HEK293 (cell line): ENCODE measurements around the gene KLHL22.

Source experiments
- CTCF ChIA-PET: fragments of 350-600 bp; formaldehyde crosslinking; extraction: SDS; loops from one replicate; lab custom pipeline; 2021; ENCODE audit warnings: antibody characterized with exemption; lab: Yijun Ruan, JAX
- POLR2A ChIA-PET: fragments of 300-600 bp; formaldehyde crosslinking; extraction: SDS; loops from one replicate; lab custom pipeline; 2020; ENCODE audit warnings: antibody characterized with exemption, inconsistent platforms; lab: Yijun Ruan, JAX
- H3K27ac ChIP-seq: fragments of 200-500 bp; sonication (Bioruptor generic); 2 replicates; pipeline ENCODE4 v1.5.1; 2014; ENCODE audit warnings: low read depth, low read length, control low read depth, inconsistent platforms; ENCODE audit errors: extremely low read depth
- H3K36me3 ChIP-seq, 2 experiments: fragments of 200-500 bp in 1 of 2; sonication (Bioruptor generic) in 1 of 2; 1 replicate in 1 of 2; 2 replicates in 1 of 2; pipeline ENCODE4 v1.5.1; 2014 to 2017; ENCODE audit warnings: inconsistent platforms in 2 of 2, low read length in 2 of 2; ENCODE audit not compliant: control insufficient read depth in 2 of 2, insufficient read depth in 1 of 2
- H3K4me1 ChIP-seq: fragments of 200-500 bp; sonication (Bioruptor generic); 2 replicates; pipeline ENCODE4 v1.5.1; 2014; ENCODE audit warnings: mild to moderate bottlenecking, low read length, inconsistent platforms; ENCODE audit not compliant: control insufficient read depth, insufficient read depth
- H3K4me3 ChIP-seq: 2 replicates; pipeline ENCODE4 v1.5.1; 2011; ENCODE audit warnings: low read depth, mild to moderate bottlenecking, control low read depth, low read length, moderate library complexity
- H3K9me3 ChIP-seq: fragments of 200-500 bp; sonication (Bioruptor generic); 2 replicates; pipeline ENCODE4 v1.5.1; 2014; ENCODE audit warnings: low read depth, low read length, inconsistent platforms; ENCODE audit not compliant: control insufficient read depth, insufficient read depth
- BCL6B ChIP-seq: fragments of 450-650 bp; formaldehyde crosslinking; IDR thresholded peaks from 2 replicates; pipeline ENCODE4 v1.5.1; 2017; ENCODE audit warnings: missing biosample characterization, missing genetic modification characterization
- CTCF ChIP-seq: fragments of 450-650 bp; formaldehyde crosslinking; IDR thresholded peaks from 2 replicates; pipeline ENCODE4 v1.5.1; 2016; ENCODE audit warnings: missing biosample characterization, missing genetic modification characterization
- GLI4 ChIP-seq: fragments of 450-650 bp; formaldehyde crosslinking; IDR thresholded peaks from 2 replicates; pipeline ENCODE4 v1.5.1; 2016; ENCODE audit warnings: missing biosample characterization, missing genetic modification characterization
- GLIS2 ChIP-seq: fragments of 450-650 bp; formaldehyde crosslinking; IDR thresholded peaks from 2 replicates; pipeline ENCODE4 v1.5.1; 2016; ENCODE audit warnings: missing biosample characterization, missing genetic modification characterization
- KLF1 ChIP-seq: fragments of 450-650 bp; formaldehyde crosslinking; IDR thresholded peaks from 2 replicates; pipeline ENCODE4 v1.5.1; 2016; ENCODE audit warnings: missing biosample characterization, missing genetic modification characterization
- KLF9 ChIP-seq: fragments of 450-650 bp; formaldehyde crosslinking; IDR thresholded peaks from 2 replicates; pipeline ENCODE4 v1.5.1; 2016; ENCODE audit warnings: missing biosample characterization, missing genetic modification characterization, low read depth
- PBX3 ChIP-seq: sonication (generic); formaldehyde crosslinking; IDR thresholded peaks from 2 replicates; pipeline ENCODE4 v1.8.1; 2022; ENCODE audit warnings: mild to moderate bottlenecking, moderate library complexity, missing genetic modification reagents
- SP2 ChIP-seq: fragments of 450-650 bp; formaldehyde crosslinking; IDR thresholded peaks from 2 replicates; pipeline ENCODE4 v1.5.1; 2016; ENCODE audit warnings: missing biosample characterization, missing genetic modification characterization
- ZBTB48 ChIP-seq: fragments of 450-650 bp; formaldehyde crosslinking; IDR thresholded peaks from 2 replicates; pipeline ENCODE4 v1.5.1; 2016; ENCODE audit warnings: missing biosample characterization, missing genetic modification characterization
- ZBTB8A ChIP-seq: fragments of 450-650 bp; formaldehyde crosslinking; IDR thresholded peaks from 2 replicates; pipeline ENCODE4 v1.5.1; 2016; ENCODE audit warnings: missing biosample characterization, missing genetic modification characterization
- ZIC2 ChIP-seq: fragments of 450-650 bp; formaldehyde crosslinking; IDR thresholded peaks from 2 replicates; pipeline ENCODE4 v1.5.1; 2016; ENCODE audit warnings: missing biosample characterization, missing genetic modification characterization
- ZNF146 ChIP-seq: fragments of 450-650 bp; formaldehyde crosslinking; IDR thresholded peaks from 2 replicates; pipeline ENCODE4 v1.5.1; 2016; ENCODE audit warnings: missing biosample characterization, missing genetic modification characterization
- ZNF239 ChIP-seq: fragments of 450-650 bp; formaldehyde crosslinking; IDR thresholded peaks from 2 replicates; pipeline ENCODE4 v1.5.1; 2016; ENCODE audit warnings: missing biosample characterization, missing genetic modification characterization
- ZNF350 ChIP-seq: fragments of 450-650 bp; formaldehyde crosslinking; IDR thresholded peaks from 2 replicates; pipeline ENCODE4 v1.5.0; 2017; ENCODE audit warnings: missing biosample characterization, mild to moderate bottlenecking, missing genetic modification characterization
- ZNF423 ChIP-seq: fragments of 450-650 bp; formaldehyde crosslinking; IDR thresholded peaks from 2 replicates; pipeline ENCODE4 v1.5.1; 2016; ENCODE audit warnings: missing biosample characterization, missing genetic modification characterization
- ZNF501 ChIP-seq: fragments of 450-650 bp; formaldehyde crosslinking; IDR thresholded peaks from 2 replicates; pipeline ENCODE4 v1.5.1; 2016; ENCODE audit warnings: missing biosample characterization, missing genetic modification characterization
- ZNF514 ChIP-seq: fragments of 450-650 bp; formaldehyde crosslinking; IDR thresholded peaks from 2 replicates; pipeline ENCODE4 v1.5.1; 2016; ENCODE audit warnings: missing biosample characterization, missing genetic modification characterization
- ZSCAN30 ChIP-seq: fragments of 450-650 bp; IDR thresholded peaks from 2 replicates; pipeline ENCODE4 v1.5.1; 2018; ENCODE audit warnings: missing biosample characterization, mild to moderate bottlenecking, missing genetic modification characterization, moderate library complexity
- TF ChIP-seq, protein P1 (sequence below): fragments of 450-650 bp; IDR thresholded peaks from 2 replicates; pipeline ENCODE4 v1.5.1; 2018; ENCODE audit warnings: missing biosample characterization, mild to moderate bottlenecking, missing genetic modification characterization
- TF ChIP-seq, protein P2 (sequence below): fragments of 450-650 bp; formaldehyde crosslinking; IDR thresholded peaks from 2 replicates; pipeline ENCODE4 v1.5.1; 2016; ENCODE audit warnings: missing biosample characterization, missing genetic modification characterization

The KLHL22 gene

GRCh38 chr22:20438427-20438677 lies 57.2 kb downstream of the KLHL22 start:
- H3K27ac ChIP-seq: no peak overlapping the region
- ChIA-PET CTCF (interaction anchor here (0.8 to 1.1 kb wide), 2 partner anchors 10 to 20 kb away, joined by 3 to 4 read pairs; no protein-coding TSS in a partner anchor), POLR2A (no interaction called here)
- H3K9me3 ChIP-seq: no peaks in the 10 kb centered on the region
- H3K4me3 ChIP-seq: no peak overlapping the region
- H3K4me1 ChIP-seq: no peaks in the 10 kb centered on the region
- TF ChIP-seq ZBTB48 (tag by site-specific recombination) (no peak), ZNF146 (no peak), GLI4 (tag by site-specific recombination) (no peak), ZBTB8A (no peak)
- TF ChIP-seq, all 188 proteins: peak for 0
- peaks cover 0 to 34% of the 10 kb centered on the region in 2 experiments; a peak in 1 of 3 replicates for H3K36me3 ChIP-seq

DNA sequence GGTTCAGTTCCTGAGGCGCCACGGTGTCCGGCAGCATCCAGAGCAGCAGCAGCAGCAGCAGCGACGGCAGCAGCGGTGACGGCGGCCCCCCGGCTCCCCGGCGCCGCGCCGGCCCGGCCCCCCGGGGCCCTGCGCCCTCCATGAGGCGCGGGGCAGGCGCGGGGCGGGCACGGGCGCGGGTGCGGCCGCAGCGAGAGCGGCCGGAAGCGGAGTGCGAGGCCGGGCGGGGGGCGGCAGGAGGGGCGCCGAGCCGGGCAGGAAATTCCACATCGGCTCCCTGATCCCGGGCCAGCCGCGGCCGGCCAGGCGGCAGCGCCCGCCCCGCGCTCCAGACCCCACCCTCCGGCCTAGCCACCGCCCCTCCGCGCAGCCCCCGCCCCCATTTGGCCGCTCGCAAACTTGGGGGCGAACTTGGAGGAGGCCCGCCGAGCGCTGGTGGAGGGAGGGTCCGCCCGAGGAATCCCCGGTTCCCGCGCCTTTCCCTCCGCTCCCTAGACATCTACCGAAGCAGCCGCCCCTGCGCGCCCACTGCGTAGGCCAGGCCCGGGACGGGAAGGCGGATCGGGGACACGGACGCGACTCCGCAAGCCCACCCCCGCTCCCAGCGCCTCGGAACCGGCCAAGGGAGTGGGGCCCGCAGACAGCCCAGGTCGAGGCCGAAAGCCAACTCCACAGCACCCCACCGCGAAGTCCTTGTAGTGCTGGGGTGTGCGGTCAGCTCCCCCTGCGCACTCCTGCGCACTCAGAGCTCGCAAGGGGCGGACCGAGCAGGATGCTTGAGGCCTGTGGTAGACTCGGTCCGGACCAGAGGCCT lies 57.8 kb downstream of the KLHL22 start, which contains the start of gene SCARF2:
TSS of gene SCARF2 (minus strand) at position 213 of the 814 bp plus-strand sequence. CDS start at position 142, 71 bp downstream.
- TF ChIP-seq SP2 (tag by site-specific recombination) (0 out of 2 replicates have a peak, but pooled peaks have one; percentile 4), ZNF423 (no peak), KLF9 (tag by site-specific recombination) (0 out of 2 replicates have a peak, but pooled peaks have one; percentile 15), PBX3 (0 out of 2 replicates have a peak, but pooled peaks have one; percentile 23), KLF1 (0 out of 2 replicates have a peak, but pooled peaks have one; percentile 22)
- TF ChIP-seq, protein P1, sequence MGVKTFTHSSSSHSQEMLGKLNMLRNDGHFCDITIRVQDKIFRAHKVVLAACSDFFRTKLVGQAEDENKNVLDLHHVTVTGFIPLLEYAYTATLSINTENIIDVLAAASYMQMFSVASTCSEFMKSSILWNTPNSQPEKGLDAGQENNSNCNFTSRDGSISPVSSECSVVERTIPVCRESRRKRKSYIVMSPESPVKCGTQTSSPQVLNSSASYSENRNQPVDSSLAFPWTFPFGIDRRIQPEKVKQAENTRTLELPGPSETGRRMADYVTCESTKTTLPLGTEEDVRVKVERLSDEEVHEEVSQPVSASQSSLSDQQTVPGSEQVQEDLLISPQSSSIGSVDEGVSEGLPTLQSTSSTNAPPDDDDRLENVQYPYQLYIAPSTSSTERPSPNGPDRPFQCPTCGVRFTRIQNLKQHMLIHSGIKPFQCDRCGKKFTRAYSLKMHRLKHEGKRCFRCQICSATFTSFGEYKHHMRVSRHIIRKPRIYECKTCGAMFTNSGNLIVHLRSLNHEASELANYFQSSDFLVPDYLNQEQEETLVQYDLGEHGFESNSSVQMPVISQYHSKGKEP: no peak
- TF ChIP-seq, all 188 proteins: peak for 4
- CTCF ChIA-PET: interaction anchor here (0.8 to 1.1 kb wide), 3 partner anchors 10 to 20 kb away, joined by 3 to 4 read pairs (median 3); no protein-coding TSS in a partner anchor
- H3K4me1 ChIP-seq: no peaks in the 10 kb centered on the region
- POLR2A ChIA-PET: interaction anchor here (0.7 kb wide), 1 partner anchor 18 kb away, joined by 4 read pairs; no protein-coding TSS in a partner anchor
- H3K27ac ChIP-seq: peak within 1 kb of the TSS; percentile 51; the same call in 1 of the 2 replicates
- no peaks in the 10 kb centered on the region for H3K9me3 ChIP-seq
- H3K36me3 ChIP-seq: peaks cover 0 to 35% of the 10 kb centered on the region in 2 experiments; a peak in 1 of 3 replicates
- H3K4me3 ChIP-seq: peak within 1 kb of the TSS; percentile 80

GRCh38 chr22:20436768-20437612 lies 58.6 kb downstream of the KLHL22 start:
- POLR2A ChIA-PET: interaction anchor here (0.7 to 1.0 kb wide), 2 partner anchors 19 kb away, joined by 4 read pairs; no protein-coding TSS in a partner anchor
- H3K4me1 ChIP-seq: no peaks in the 10 kb centered on the region
- peak overlapping the region; percentile 51; the same call in 1 of the 2 replicates for H3K27ac ChIP-seq
- CTCF ChIA-PET: interaction anchor here (0.6 to 3.4 kb wide), 4 partner anchors 9 to 19 kb away, joined by 3 to 18 read pairs (median 4); no protein-coding TSS in a partner anchor
- peak overlapping the region; percentile 80 for H3K4me3 ChIP-seq
- no peaks in the 10 kb centered on the region for H3K9me3 ChIP-seq
- H3K36me3 ChIP-seq: peaks cover 0 to 33% of the 10 kb centered on the region in 2 experiments; a peak in 1 of 3 replicates
- TF ChIP-seq ZNF239: no peak
- no peak for TF ChIP-seq CTCF
- TF ChIP-seq ZSCAN30 (tag by site-specific recombination): no peak
- no peak for TF ChIP-seq ZNF350 (tag by site-specific recombination)
- 0 out of 2 replicates have a peak, but pooled peaks have one; percentile 27 for TF ChIP-seq ZNF501 (tag by site-specific recombination)
- peak; percentile 40; the same call in 1 of the 2 replicates for TF ChIP-seq ZBTB48 (tag by site-specific recombination)
- peak; percentile 38; the same call in 1 of the 2 replicates for TF ChIP-seq ZIC2 (tag by site-specific recombination)
- no peak for TF ChIP-seq ZNF514 (tag by site-specific recombination)
- TF ChIP-seq GLIS2 (tag by site-specific recombination): peak; percentile 52; the same call in 1 of the 2 replicates
- TF ChIP-seq, protein P2, sequence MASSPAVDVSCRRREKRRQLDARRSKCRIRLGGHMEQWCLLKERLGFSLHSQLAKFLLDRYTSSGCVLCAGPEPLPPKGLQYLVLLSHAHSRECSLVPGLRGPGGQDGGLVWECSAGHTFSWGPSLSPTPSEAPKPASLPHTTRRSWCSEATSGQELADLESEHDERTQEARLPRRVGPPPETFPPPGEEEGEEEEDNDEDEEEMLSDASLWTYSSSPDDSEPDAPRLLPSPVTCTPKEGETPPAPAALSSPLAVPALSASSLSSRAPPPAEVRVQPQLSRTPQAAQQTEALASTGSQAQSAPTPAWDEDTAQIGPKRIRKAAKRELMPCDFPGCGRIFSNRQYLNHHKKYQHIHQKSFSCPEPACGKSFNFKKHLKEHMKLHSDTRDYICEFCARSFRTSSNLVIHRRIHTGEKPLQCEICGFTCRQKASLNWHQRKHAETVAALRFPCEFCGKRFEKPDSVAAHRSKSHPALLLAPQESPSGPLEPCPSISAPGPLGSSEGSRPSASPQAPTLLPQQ (tag by site-specific recombination): peak; percentile 58; the same call in 1 of the 2 replicates
- TF ChIP-seq BCL6B (tag by site-specific recombination): 0 out of 2 replicates have a peak, but pooled peaks have one; percentile 9
- TF ChIP-seq ZNF423: no peak
